ENCODE measurements around the gene SUN1. TPM values are rescaled to one million over a fixed set of nuclear protein-coding genes. Genes with fewer than 3 reads are reported as not detected.

The SUN1 gene
- total and polyA plus RNA-seq, 2 donors (not counting 1 experiment from before 2014, with no cell fraction given), result 198 to 254 TPM

- no peak for DNase-seq
- Histone ChIP-seq H3K4me3 (ENCODE audit: control extremely low read depth in 1 of 5, extremely low read depth in 1 of 5, insufficient read depth in 1 of 5, low read depth in 2 of 5, low read length in 4 of 5) (no peak overlapping the region), H3K79me2 (ENCODE audit: control insufficient read depth, insufficient read depth, low read length) (peaks cover 17% of the 10 kb centered on the region), H3K4me1 (ENCODE audit: control insufficient read depth in 2 of 2, insufficient read depth in 2 of 2, low read length in 2 of 2) (no peaks in the 10 kb centered on the region), H4K20me1 (ENCODE audit: control insufficient read depth, insufficient read depth, low read length, poor library complexity, severe bottlenecking) (peaks cover 53% of the 10 kb centered on the region), H2AFZ (ENCODE audit: insufficient read depth, low read depth, low read length, poor library complexity, severe bottlenecking) (no peak overlapping the region), H3K36me3 (replicated peaks in 1 of 2; ENCODE audit: control extremely low read depth in 1 of 2, control insufficient read depth in 1 of 2, extremely low read depth in 1 of 2, insufficient read depth in 2 of 2, low read length in 1 of 2) (peaks cover 0 to 76% of the 10 kb centered on the region in 2 experiments), H3K27me3 (replicated peaks in 1 of 4; ENCODE audit: control extremely low read depth in 1 of 4, control insufficient read depth in 3 of 4, insufficient read depth in 4 of 4, low read length in 3 of 4) (no peaks in the 10 kb centered on the region), H3K4me2 (replicated peaks; ENCODE audit: low read depth, low read length, poor library complexity, severe bottlenecking) (no peak overlapping the region), H3K9me3 (ENCODE audit: control extremely low read depth in 1 of 3, control insufficient read depth in 2 of 3, insufficient read depth in 1 of 3, low read length in 2 of 3) (no peaks in the 10 kb centered on the region), H3K9ac (ENCODE audit: low read length) (no peak overlapping the region), H3K27ac (ENCODE audit: low read length in 2 of 2) (no peak overlapping the region)
- Mint-ChIP-seq H3K4me3 (no peak overlapping the region), H3K9me3 (ENCODE audit: insufficient read depth) (no peaks in the 10 kb centered on the region), H3K27me3 (no peaks in the 10 kb centered on the region), H3K4me1 (no peaks in the 10 kb centered on the region), H3K27ac (no peak overlapping the region)
- POLR2A ChIA-PET, result no interaction called here
- CTCF ChIA-PET, result interaction anchor here (0.8 kb wide), 1 partner anchor 284 kb away, joined by 3 read pairs; no protein-coding TSS in a partner anchor
- TF ChIP-seq CTCF (IDR thresholded peaks at IDR 0.05), result no peak
- TF ChIP-seq EZH2 (IDR thresholded peaks at IDR 0.05; ENCODE audit: borderline replicate concordance, insufficient read depth, low read depth, low read length, poor library complexity, severe bottlenecking), result no peak
- intact Hi-C loops (cut with micrococcal nuclease), result no loop called here
- no peak for ATAC-seq (ENCODE audit: low read depth)
- 99% methylated on average over 25 of the region's 48 CpGs for WGBS (ENCODE audit: insufficient coverage)
Observed at GRCh38 chr7:892648-893593, 60.6 kb downstream of the SUN1 start.

- Mint-ChIP-seq H3K4me1 (no peaks in the 10 kb centered on the region), H3K9me3 (ENCODE audit: insufficient read depth) (no peaks in the 10 kb centered on the region), H3K4me3 (no peak overlapping the region), H3K27me3 (no peaks in the 10 kb centered on the region), H3K27ac (no peak overlapping the region)
- peaks cover 9% of the 10 kb centered on the region for H3K79me2 ChIP-seq (ENCODE audit: control insufficient read depth, insufficient read depth, low read length)
- POLR2A ChIA-PET, result no interaction called here
- no peaks in the 10 kb centered on the region for H3K27me3 ChIP-seq (replicated peaks in 1 of 4; ENCODE audit: control extremely low read depth in 1 of 4, control insufficient read depth in 3 of 4, insufficient read depth in 4 of 4, low read length in 3 of 4)
- ATAC-seq (ENCODE audit: low read depth), result no peak
- H3K4me3 ChIP-seq (ENCODE audit: control extremely low read depth in 1 of 5, extremely low read depth in 1 of 5, insufficient read depth in 1 of 5, low read depth in 2 of 5, low read length in 4 of 5), result no peak overlapping the region
- H2AFZ ChIP-seq (ENCODE audit: insufficient read depth, low read depth, low read length, poor library complexity, severe bottlenecking), result no peak overlapping the region
- TF ChIP-seq EZH2 (IDR thresholded peaks at IDR 0.05; ENCODE audit: borderline replicate concordance, insufficient read depth, low read depth, low read length, poor library complexity, severe bottlenecking), result no peak
- TF ChIP-seq CTCF (IDR thresholded peaks at IDR 0.05), result no peak
- CTCF ChIA-PET, result no interaction called here
- H3K4me2 ChIP-seq (replicated peaks; ENCODE audit: low read depth, low read length, poor library complexity, severe bottlenecking), result no peak overlapping the region
- no peak overlapping the region for H3K27ac ChIP-seq (ENCODE audit: low read length in 2 of 2)
- H3K9me3 ChIP-seq (ENCODE audit: control extremely low read depth in 1 of 3, control insufficient read depth in 2 of 3, insufficient read depth in 1 of 3, low read length in 2 of 3), result no peaks in the 10 kb centered on the region
- no peak for DNase-seq
- no peaks in the 10 kb centered on the region for H3K4me1 ChIP-seq (ENCODE audit: control insufficient read depth in 2 of 2, insufficient read depth in 2 of 2, low read length in 2 of 2)
- H3K9ac ChIP-seq (ENCODE audit: low read length), result no peak overlapping the region
- 96% methylated on average over 14 of the region's 19 CpGs for WGBS (ENCODE audit: insufficient coverage)
- H4K20me1 ChIP-seq (ENCODE audit: control insufficient read depth, insufficient read depth, low read length, poor library complexity, severe bottlenecking), result peaks cover 46% of the 10 kb centered on the region
- H3K36me3 ChIP-seq (replicated peaks in 1 of 2; ENCODE audit: control extremely low read depth in 1 of 2, control insufficient read depth in 1 of 2, extremely low read depth in 1 of 2, insufficient read depth in 2 of 2, low read length in 1 of 2), result peaks cover 0 to 68% of the 10 kb centered on the region in 2 experiments
- intact Hi-C loops (cut with micrococcal nuclease), result no loop called here
Observed at GRCh38 chr7:893686-894085, 61.4 kb downstream of the SUN1 start.
